Peyer's patch (tissue), 4 donors: ENCODE results near the gene SWT1. TPM values are rescaled to one million over a fixed set of nuclear protein-coding genes. Genes with fewer than 3 reads are reported as not detected.

Experiments
- DNase-seq, 3 donors: peaks; one replicate each; pipeline ENCODE4 v3.0.0-alpha.2; 2017 to 2019
- H3K27ac ChIP-seq, 4 donors: fragments of 200-600 bp; sonication (generic); one replicate each; pipeline ENCODE4 v1.5.1; 2016 to 2019
- H3K27me3 ChIP-seq, 2 donors: fragments of 200-600 bp; sonication (generic); one replicate each; pipeline ENCODE4 v1.5.1; 2019
- H3K36me3 ChIP-seq, 3 donors: fragments of 200-600 bp; sonication (generic); one replicate each; pipeline ENCODE4 v1.5.1; 2016 to 2019
- H3K4me1 ChIP-seq, 4 donors: fragments of 200-600 bp; sonication (generic); one replicate each; pipeline ENCODE4 v1.5.1; 2016 to 2019
- H3K4me3 ChIP-seq, 4 donors: fragments of 200-600 bp; sonication (generic); 1 replicate in 3 of 4; 2 replicates in 1 of 4; pipeline ENCODE4 v1.5.1; 2016 to 2019; ENCODE audit warnings: mild to moderate bottlenecking in 1 of 4
- H3K9me3 ChIP-seq, 4 donors: fragments of 200-600 bp; sonication (generic); one replicate each; pipeline ENCODE4 v1.5.1; 2016 to 2019; ENCODE audit warnings: mild to moderate bottlenecking in 1 of 4
- CTCF ChIP-seq, 6 experiments: fragments of 450-650 bp in 4 of 6; fragments of 200-600 bp in 2 of 6; sonication (generic) in 1 of 6; IDR thresholded peaks; one replicate each; pipeline ENCODE4 v1.5.1; 2017 to 2019; ENCODE audit warnings: antibody characterized with exemption in 6 of 6, mild to moderate bottlenecking in 3 of 6, moderate library complexity in 1 of 6
- POLR2A ChIP-seq, 2 donors: fragments of 450-650 bp; IDR thresholded peaks; one replicate each; pipeline ENCODE4 v1.5.1; 2017; ENCODE audit warnings: antibody characterized with exemption in 2 of 2, mild to moderate bottlenecking in 2 of 2, moderate library complexity in 2 of 2
- total RNA-seq, 4 donors: library from RNA; depleted of rRNA; stranded (reverse); fragments of >200 nt; gene quantifications; one replicate each; pipeline ENCODE4 v1.1.0, GENCODE V29; 2016

Gene SWT1
- total RNA-seq, 4 donors from 2014 or later: 6.0 to 21.5 (median 8.6) TPM

- DNase-seq: no peak
- H3K27me3 ChIP-seq: no peaks in the 10 kb centered on the region
- TF ChIP-seq POLR2A (IDR thresholded peaks at IDR 0.05) (no peak), CTCF (IDR thresholded peaks at IDR 0.05) (no peak)
- no peaks in the 10 kb centered on the region for H3K4me1 ChIP-seq
- no peak overlapping the region for H3K4me3 ChIP-seq
- no peaks in the 10 kb centered on the region for H3K36me3 ChIP-seq
- no peaks in the 10 kb centered on the region for H3K9me3 ChIP-seq
- H3K27ac ChIP-seq: no peak overlapping the region
Measured at GRCh38 chr1:185262151-185262550, 105.2 kb downstream of the SWT1 start.

DNA sequence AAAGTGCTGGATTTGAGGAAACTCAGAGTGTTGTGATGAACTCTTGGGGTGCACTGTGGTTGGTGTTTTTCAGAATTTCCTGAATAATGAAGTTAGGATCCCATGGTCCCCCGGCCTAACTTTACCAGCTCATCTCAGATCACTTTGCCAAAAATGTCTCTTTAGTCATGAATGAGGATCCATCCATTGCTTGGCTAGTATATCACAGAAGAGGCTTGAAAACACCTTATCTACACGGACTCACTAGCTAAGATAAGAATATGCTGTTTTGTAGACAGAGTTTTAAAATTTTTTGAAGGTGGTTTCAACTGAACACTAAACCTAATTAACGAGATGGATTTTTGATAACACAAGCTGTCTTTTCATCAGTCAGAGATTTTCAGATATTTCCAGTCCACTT lies 106.3 kb downstream of the SWT1 start:
- no peak for TF ChIP-seq CTCF (IDR thresholded peaks at IDR 0.05)
- no peak for TF ChIP-seq POLR2A (IDR thresholded peaks at IDR 0.05)
- Histone ChIP-seq H3K36me3 (no peaks in the 10 kb centered on the region), H3K4me3 (no peak overlapping the region), H3K27ac (no peak overlapping the region), H3K4me1 (no peaks in the 10 kb centered on the region), H3K27me3 (no peaks in the 10 kb centered on the region), H3K9me3 (no peaks in the 10 kb centered on the region)
- DNase-seq: no peak

- Histone ChIP-seq H3K36me3 (no peaks in the 10 kb centered on the region), H3K27ac (no peak overlapping the region), H3K4me3 (no peak overlapping the region), H3K9me3 (no peaks in the 10 kb centered on the region), H3K27me3 (no peaks in the 10 kb centered on the region), H3K4me1 (no peaks in the 10 kb centered on the region)
- no peak for DNase-seq
- no peak for TF ChIP-seq POLR2A (IDR thresholded peaks at IDR 0.05)
- TF ChIP-seq CTCF (IDR thresholded peaks at IDR 0.05): no peak
Measured at GRCh38 chr1:185263780-185264179, 106.8 kb downstream of the SWT1 start.

DNA sequence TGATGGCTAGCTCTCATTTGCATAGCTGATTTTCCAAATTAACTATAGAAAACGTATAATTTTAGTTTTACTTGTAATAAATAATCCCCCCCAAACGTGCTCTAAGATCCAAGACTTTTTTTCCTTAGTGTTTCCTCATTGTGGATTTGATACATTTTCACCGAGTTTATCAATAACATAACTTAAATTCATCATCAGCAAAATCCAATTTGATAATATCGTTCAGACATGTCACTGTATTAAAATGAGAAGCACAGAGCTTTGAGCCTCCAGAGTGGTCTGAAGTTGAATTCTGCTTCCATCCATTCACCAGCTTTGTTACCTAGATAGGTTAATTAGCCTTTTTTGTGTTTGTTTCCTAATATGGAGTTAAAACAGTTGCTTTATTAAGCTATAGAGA lies 108.3 kb downstream of the SWT1 start:
- Histone ChIP-seq H3K27ac (no peak overlapping the region), H3K4me3 (no peak overlapping the region), H3K36me3 (no peaks in the 10 kb centered on the region), H3K4me1 (no peaks in the 10 kb centered on the region), H3K9me3 (no peaks in the 10 kb centered on the region), H3K27me3 (no peaks in the 10 kb centered on the region)
- DNase-seq: no peak
- TF ChIP-seq POLR2A (IDR thresholded peaks at IDR 0.05): no peak
- TF ChIP-seq CTCF (IDR thresholded peaks at IDR 0.05): no peak

DNA sequence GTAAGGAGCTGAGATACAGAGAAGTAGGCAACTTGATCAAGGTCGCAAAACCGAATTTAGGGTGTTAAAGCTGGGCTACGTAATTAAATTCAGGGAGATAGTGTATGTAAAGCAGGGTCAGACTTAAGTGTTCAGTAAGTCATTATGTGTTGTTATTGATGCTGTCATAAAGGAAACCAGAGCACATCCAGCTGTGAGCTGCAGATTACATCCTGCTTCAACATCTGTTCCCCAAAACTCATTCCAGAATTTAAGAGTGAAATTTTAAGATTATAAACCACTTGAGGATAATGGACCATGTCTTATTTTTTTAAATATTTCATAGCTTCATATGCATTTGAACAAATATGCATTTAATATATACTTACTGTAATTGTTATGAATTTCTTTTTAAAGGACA lies 110.3 kb downstream of the SWT1 start:
- no peaks in the 10 kb centered on the region for H3K36me3 ChIP-seq
- H3K27ac ChIP-seq: no peak overlapping the region
- no peaks in the 10 kb centered on the region for H3K9me3 ChIP-seq
- no peaks in the 10 kb centered on the region for H3K4me1 ChIP-seq
- H3K4me3 ChIP-seq: no peak overlapping the region
- no peaks in the 10 kb centered on the region for H3K27me3 ChIP-seq
- TF ChIP-seq POLR2A (IDR thresholded peaks at IDR 0.05): no peak
- TF ChIP-seq CTCF (IDR thresholded peaks at IDR 0.05): no peak
- no peak for DNase-seq

- Histone ChIP-seq H3K36me3 (no peaks in the 10 kb centered on the region), H3K9me3 (no peaks in the 10 kb centered on the region), H3K27ac (no peak overlapping the region), H3K4me3 (no peak overlapping the region), H3K27me3 (no peaks in the 10 kb centered on the region), H3K4me1 (no peaks in the 10 kb centered on the region)
- no peak for DNase-seq
- TF ChIP-seq POLR2A (IDR thresholded peaks at IDR 0.05): no peak
- TF ChIP-seq CTCF (IDR thresholded peaks at IDR 0.05): no peak
Measured at GRCh38 chr1:185267701-185268100, 110.7 kb downstream of the SWT1 start.
